T1000 (cell line): ENCODE data around the gene ANGPTL5.
A peak's percentile ranks its signal among the peaks of the same experiment; 100 is the strongest.
"Not testable (repeated sequence)": the region's sequence is repeated elsewhere in the genome, so short reads cannot be mapped to it uniquely, and the experiment has no call there.

Source experiments
- DNase-seq: peaks from one replicate; lab custom pipeline; 2025; ENCODE audit warnings: mixed read lengths; lab: John Stamatoyannopoulos, UW

Gene ANGPTL5

GRCh38 chr11:101916422-101916821, at the start of gene ANGPTL5:
Gene ANGPTL5 (minus strand): TSS chr11:101916522. CDS start chr11:101907909, 8,613 bp downstream.
- DNase-seq, result no peak

DNA sequence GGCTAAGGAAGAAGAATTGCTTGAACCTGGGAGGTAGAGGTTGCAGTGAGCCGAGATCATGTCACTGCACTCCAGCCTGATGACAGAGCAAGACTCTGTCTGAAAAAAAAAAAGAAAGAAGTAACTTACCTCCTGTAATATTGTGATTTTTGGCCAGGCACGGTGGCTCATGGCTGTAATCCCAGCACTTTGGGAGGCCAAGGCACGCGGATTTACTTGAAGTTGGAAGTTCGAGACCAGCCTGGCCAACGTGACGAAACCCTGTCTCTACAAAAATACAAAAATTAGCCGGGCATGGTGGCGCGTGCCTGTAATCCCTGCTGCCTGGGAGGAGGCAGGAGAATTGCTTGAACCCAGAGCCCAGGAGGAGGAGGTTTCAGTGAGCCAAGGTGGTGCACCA, 47.9 kb upstream of the ANGPTL5 start:
- DNase-seq, result not testable (repeated sequence)

- no peak for DNase-seq
Measured at GRCh38 chr11:101960231-101960630, 43.9 kb upstream of the ANGPTL5 start.

DNA sequence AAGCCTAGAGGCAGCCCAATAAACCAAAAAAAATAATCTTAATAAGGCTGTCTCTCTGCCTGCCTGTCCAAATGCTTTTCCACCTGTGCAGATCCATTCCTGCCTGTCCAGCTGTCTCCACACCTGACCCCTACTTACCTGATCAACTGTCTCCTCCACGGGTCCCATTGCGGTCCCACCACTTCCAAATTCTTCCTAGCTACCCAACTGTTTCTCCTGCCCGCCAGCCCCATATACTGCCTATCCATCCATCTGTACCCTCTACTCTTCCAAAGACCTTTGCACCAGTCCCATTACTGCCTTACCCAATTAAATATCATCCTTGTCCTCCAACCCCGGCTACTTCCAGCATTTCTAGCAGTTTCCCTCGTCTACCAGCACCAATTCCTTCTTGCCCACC, 39.4 kb upstream of the ANGPTL5 start:
- no peak for DNase-seq

DNA sequence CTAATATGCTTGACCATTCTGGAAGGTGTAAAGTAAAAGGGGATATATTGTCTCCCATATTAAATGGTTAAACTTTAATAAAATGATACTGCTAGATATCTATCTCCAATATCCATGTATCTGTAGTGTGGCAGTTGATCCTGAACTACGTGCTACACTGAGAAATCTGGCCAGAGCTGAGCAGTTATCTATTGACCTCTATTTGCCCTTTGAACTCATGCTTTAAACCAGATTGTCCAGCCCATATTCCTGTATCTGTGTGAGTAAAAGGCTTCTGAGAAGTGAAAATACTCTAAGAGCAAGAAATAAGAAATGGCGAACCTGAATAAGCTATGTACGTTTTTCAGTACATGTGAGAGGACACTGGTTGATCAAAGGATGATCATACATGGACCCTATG, 39.0 kb upstream of the ANGPTL5 start:
- no peak for DNase-seq

GRCh38 chr11:101949680-101950220, 33.4 kb upstream of the ANGPTL5 start:
- no peak for DNase-seq

DNA sequence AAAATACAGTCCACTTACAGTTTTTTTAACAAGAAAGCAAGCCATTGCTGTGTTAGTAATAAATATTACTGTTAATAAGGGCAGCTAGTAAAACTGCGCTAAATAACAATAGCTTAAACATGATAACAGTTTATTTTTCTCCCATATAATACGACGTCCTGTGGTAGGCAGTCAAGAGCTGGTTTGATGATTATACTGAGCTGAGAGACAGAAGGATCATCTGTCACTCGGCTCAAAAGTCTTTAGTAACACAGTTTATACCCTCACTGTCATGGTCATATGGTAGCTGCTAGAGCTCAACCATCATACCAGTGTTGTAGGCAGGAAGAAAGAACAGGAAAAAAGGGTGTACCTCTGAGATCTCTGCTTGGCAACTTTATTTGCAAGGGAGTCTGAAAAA, 29.1 kb upstream of the ANGPTL5 start:
- no peak for DNase-seq

GRCh38 chr11:101944923-101945322, 28.6 kb upstream of the ANGPTL5 start:
- no peak for DNase-seq

DNA sequence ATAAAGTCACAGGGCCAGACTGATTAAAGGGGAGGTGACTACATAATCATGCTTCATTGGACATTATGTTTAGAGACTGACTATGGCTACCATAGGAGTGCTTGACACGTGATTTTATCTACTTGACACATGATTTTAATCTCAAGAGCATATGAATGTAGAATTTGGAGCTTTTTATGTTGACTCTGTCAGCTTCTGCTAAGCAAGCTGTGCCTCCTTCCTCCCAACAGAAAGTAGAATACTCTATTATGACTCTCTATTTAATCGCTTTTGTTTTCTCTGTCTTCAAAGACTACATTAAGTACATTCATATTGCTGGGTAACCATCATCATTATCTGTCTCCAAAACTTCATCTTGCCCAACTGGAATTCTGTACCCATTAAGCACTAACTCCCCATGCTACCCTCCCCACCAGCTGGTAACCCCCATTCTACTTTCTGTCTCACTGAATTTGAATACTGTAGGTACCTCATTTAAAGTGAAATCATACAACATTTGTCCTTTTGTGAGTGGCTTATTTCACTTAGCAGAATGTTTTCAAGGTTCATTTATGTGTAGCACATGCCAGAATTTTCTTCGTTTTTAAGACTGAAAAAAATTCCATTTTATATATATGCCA, 24.7 kb upstream of the ANGPTL5 start:
- no peak for DNase-seq

DNA sequence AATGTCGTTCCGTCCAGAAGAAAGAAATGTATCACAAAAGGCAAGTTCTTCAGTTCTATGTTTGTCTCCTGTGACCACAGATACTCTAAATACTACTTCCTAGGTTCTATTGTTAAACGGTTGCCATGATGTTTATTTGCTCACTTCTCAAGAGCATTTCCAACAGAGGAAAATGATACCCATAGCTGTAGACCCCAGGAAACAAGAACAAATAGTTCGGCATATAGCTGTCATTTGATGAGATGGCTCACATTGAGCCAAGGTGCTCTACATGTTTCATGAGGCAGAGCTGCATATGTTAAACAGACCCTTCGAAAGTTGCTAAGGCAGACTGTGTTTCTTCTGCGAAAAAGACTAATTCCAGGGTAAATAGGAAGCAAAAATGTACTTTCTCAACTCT, 15.4 kb upstream of the ANGPTL5 start:
- DNase-seq, result no peak

DNA sequence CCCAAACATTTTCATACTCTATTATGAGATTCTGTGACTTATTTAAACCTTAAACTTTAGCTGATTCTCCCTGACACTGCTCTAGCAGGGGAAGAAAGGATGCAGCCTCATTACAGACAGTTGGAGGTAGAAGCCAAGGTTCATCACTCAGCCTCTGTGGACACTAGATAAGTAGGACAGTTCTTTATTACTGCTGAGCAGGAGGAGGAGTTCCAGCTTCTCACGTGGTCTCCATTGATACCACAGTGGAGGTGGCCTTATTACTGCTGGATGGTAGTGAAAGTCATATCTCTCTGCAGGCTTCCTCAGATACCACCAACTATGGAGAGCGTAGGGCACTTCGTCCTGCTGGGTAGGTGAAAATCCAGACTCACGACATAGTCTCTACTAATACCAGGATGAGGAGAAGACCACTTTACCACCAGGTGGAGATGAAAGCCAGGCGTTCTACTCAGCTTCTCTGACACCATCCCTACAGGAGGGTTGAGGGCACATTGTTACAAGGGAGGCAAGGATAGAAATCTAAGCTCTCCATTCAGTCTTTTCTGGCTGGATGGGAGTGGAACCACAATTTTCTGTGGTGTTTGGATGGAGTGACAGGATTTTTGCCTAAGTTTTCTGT, 13.1 kb upstream of the ANGPTL5 start:
- DNase-seq, result no peak

DNA sequence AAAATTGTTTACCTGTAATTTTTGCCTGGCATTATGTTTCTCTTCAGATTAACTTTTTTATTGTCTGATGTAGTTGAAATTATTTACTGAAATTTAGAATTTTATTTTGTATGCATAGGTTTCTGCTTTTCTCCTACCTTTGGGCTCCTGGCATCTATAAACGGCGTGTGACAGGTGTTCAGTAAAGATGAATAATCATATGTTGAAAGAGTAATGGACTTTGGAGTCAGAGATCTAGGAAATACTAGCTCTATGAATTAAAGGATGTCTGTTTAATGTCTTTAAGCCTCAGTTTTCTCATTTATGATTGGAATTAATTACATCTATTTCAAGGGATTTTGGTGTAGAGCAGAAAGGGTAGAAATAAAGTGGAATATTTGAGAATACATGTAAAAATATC, 7.2 kb upstream of the ANGPTL5 start:
- no peak for DNase-seq

DNA sequence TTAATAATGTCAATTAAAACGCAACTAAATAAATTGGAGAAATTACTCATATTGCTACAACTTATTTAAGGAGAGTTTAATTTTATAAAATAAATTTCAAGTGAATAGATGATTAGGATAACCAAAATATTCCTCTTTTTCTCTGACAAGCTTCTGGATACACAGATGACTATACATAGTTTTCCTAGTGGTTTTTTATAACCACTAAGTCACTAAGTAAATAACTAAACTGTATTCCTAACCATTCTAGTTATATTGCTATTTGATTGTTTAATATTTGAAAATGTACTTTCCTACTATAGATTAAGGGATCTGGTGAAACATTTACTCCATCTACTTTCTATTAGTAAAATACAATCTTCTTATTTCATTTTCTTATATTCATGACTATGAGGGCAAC, 4.7 kb upstream of the ANGPTL5 start:
- no peak for DNase-seq

GRCh38 chr11:101917226-101917625, 904 bp upstream of the ANGPTL5 start:
- no peak for DNase-seq

DNA sequence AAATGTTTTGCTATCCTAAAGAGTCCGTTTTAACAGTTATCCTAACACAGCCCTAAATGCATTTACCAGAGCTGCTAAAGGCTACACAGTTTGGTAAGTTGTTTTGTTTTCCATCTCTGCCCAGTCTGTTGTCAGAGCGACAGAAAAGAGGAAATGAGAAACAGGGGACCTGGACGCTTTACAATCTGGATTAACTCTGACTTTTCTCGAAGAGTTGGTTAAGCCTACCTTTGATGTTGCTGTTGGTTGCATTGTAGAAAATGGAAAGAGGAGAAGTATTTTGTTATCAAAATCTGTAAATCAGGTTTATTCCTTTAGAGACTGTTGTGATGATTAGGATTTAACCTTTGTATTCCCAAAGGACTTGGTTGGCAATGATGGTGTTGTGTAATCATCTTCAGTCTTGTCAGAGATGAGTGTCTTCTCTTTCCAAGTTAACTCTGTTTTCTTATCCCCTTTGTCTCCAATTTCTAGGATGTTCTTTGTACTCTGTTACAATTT, 481 bp downstream of the ANGPTL5 start:
- DNase-seq, result no peak

GRCh38 chr11:101914738-101915426, 1.4 kb downstream of the ANGPTL5 start, which contains the start of gene CEP126:
Gene CEP126 (plus strand): TSS chr11:101915010. CDS start chr11:101915285, 275 bp downstream.
- DNase-seq, result peak; percentile 84

DNA sequence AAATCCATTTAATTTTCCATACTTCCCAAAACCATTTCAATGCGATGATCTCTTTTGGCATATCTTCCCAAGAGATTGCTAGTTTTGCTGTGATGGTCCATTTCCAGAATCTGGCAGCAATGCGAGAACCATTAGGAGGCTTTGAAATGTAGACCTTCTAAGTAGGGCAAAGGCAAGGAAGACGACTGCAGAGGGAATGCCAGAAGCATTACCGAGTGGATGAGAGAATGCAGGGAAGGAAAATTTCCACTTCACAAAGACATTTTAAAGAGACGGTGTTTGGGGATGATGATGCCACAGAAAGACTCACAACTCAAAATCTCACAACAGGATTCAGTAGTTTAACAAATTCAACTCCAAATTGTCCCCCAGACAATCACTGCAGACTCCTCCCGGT, 2.0 kb downstream of the ANGPTL5 start:
- no peak for DNase-seq

DNA sequence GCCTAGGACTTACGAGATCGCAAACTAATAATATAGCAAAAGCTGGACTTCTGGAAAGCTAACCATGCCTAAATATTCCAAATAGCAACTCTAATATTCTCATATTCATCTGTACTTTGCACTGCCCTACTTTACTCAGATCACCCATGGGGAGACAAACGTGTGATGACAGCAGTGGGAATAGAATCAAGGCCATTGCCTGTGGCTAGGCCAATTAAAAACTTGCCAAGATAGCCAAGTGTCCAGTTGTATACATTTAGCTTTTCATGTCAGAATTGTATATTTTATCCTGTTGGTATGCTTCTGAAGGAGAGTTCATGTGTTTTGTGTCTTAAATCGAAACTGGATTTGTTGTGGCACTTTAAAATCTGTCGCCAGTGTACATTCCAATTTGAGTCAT, 2.7 kb downstream of the ANGPTL5 start:
- DNase-seq, result no peak

DNA sequence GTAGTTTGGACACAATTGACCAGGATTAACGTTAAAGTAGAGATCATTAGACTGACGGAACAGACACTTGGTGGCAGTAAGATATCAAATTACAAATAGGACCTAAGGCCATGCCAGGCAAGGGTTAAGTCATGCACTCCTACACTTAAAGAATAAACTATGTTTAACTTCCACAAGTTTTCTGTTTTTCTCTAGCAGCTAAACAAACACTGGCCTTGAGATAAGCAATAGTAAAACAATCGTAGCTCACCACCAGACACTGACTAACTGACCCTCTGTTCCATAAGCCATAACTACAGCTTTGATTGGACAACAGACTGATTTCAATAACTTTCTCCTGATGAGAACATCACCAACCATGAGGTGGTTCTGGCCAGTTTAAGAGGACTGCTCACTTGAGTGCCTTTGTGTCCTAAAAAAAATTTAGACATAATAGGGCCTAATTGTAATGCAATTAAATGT, 3.5 kb downstream of the ANGPTL5 start:
- DNase-seq, result no peak

DNA sequence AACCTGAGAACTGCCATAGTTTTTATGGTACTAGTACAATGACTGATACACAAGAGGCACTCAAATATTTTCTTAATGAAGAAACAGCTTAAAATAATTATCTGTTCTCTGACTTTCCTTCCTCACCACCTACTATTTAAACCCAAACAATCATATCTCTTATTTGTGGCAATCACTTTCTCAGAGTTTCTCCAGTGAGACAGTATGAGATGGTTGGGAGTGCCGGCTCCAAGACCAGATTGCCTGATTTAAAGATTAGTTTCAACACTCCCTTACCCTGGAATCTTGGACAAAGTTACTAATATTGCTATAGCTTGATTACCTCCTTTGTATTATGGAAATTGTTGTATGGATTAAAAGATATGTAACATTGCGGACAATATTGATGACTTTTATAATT, 7.2 kb downstream of the ANGPTL5 start:
- no peak for DNase-seq

DNA sequence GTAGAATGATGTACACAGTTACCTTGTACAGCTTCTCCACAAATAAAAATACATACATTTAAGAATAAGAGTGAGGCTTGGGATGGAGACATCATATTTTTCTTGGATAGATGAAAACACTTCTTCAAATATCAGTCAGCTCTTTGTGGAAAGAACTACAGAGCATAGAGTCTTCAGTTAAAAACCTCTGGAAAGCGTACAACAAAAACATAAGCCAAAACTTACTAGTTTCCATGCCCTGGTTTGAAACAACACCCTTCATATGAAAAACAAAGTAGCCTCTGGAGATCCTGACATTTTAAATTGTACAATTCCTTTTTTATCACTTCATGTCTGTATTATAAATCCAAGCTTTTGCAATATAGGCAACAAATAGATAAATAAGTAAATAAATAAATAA, 8.5 kb downstream of the ANGPTL5 start:
- no peak for DNase-seq

DNA sequence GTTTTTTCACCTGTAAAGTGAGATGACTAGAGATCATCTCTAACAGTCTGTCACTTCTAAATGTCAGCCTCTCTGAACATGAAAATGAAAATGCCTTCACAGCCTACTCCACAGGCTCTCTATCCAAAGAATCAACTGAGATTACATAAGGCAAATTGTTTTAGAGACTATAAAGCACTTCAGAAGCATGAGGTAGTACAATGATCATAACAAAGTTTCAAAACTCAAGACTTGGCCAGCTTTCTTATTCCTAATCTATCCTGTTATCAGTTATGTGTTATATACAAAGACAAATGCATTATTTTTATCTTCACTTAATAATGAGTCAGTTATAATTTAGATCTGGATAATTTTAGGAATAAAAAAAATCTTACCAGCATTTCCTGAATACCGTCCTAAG, 21.8 kb downstream of the ANGPTL5 start:
- DNase-seq, result no peak

DNA sequence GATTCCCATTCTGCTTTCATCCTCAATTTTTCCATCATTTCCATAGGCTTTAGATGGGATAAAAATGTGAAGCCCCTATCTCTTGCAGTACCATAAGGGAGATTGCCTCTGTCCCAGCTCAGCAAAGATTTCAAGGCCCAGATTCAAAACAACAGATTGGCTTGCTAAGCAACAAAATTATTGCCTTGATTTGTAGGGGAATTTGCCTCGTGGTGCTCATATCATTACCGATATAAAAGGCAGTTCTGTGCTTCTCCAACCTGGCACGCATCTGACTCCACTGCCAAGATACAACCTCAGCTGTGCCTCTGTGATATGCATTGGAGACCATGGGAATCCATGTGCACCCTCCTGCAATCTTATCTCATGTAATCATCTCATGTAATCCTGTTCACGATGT, 26.6 kb downstream of the ANGPTL5 start:
- DNase-seq, result no peak
